Heart right ventricle (tissue), 16 donors: ENCODE data around the gene PLGRKT. TPM values are rescaled to one million over a fixed set of nuclear protein-coding genes. Genes with fewer than 3 reads are reported as not detected.
A peak's percentile ranks its signal among the peaks of the same experiment; 100 is the strongest.

Experiments used
- ATAC-seq, 8 donors: fragments of 200-7000 bp; cut with Tn5 transposase; one replicate each; pipeline ENCODE4 v1.9.1; 2020; ENCODE audit warnings: mild to moderate bottlenecking in 8 of 8, moderate library complexity in 8 of 8, moderate number of reproducible peaks in 1 of 8
- DNase-seq, 2 donors: peaks; one replicate each; pipeline ENCODE4 v3.0.0-alpha.2; 2020
- H3K27ac ChIP-seq, 10 donors: fragments of 200-600 bp; sonication (generic) in 2 of 10; one replicate each; pipeline versions ENCODE4 v1.5.0 to v1.8.0; 2020 to 2022; ENCODE audit warnings: mild to moderate bottlenecking in 3 of 10
- H3K27me3 ChIP-seq, 7 donors: fragments of 200-600 bp; one replicate each; pipeline ENCODE4 v1.8.0; 2021 to 2022; ENCODE audit warnings: mild to moderate bottlenecking in 2 of 7
- H3K36me3 ChIP-seq, 9 donors: fragments of 200-600 bp; sonication (generic) in 1 of 9; one replicate each; pipeline versions ENCODE4 v1.5.0 to v1.8.0; 2020 to 2022; ENCODE audit warnings: mild to moderate bottlenecking in 2 of 9
- H3K4me1 ChIP-seq, 9 donors: fragments of 200-600 bp; sonication (generic) in 1 of 9; one replicate each; pipeline versions ENCODE4 v1.5.0 to v1.8.0; 2020 to 2022; ENCODE audit warnings: mild to moderate bottlenecking in 4 of 9
- H3K4me3 ChIP-seq, 10 donors: fragments of 200-600 bp; sonication (generic) in 2 of 10; one replicate each; pipeline versions ENCODE4 v1.5.0 to v1.8.0; 2020 to 2022; ENCODE audit warnings: mild to moderate bottlenecking in 7 of 10, moderate library complexity in 2 of 10
- H3K9me3 ChIP-seq, 11 donors: fragments of 200-600 bp in 10 of 11; sonication (generic) in 2 of 11; one replicate each; pipeline versions ENCODE4 v1.5.0 to v1.8.0; 2013 to 2022; ENCODE audit warnings: mild to moderate bottlenecking in 2 of 11, control low read depth in 1 of 11, moderate library complexity in 1 of 11
- WGBS, 2 donors: extraction: QIAGEN DNeasy Blood & Tissue Kit; methylation state at CpG; one replicate each; pipeline ENCODE4 v1.1.7; 2013; ENCODE audit warnings: inconsistent platforms in 1 of 2; 5-methylcytosine and 5-hydroxymethylcytosine counted together
- intact Hi-C, 10 donors: fragments of 100-400 bp; cut with DNase I; formaldehyde crosslinking; loops; one replicate each; pipeline versions ENCODE4 v1.11.1 to v1.14.2; 2022
- long read RNA-seq, 3 donors: library from polyadenylated mRNA; unstranded; transcript quantifications; one replicate each; pipeline ENCODE4 v2.0.0, GENCODE V29; 2020 to 2021
- polyA plus RNA-seq, 2 donors: library from polyadenylated mRNA; stranded (reverse); fragments of 200-250 nt; gene quantifications; one replicate each; pipeline ENCODE4 v1.2.3, GENCODE V29; 2013
- total RNA-seq, 10 donors: library from RNA; stranded (reverse); fragmentation: NEBNext Ultra II Directional in 3 of 10; extraction: Animal tissue kit (Norgen Biotek cat#: 25700) in 3 of 10; gene quantifications; one replicate each; pipeline versions ENCODE4 v1.2.1 to v1.2.4, GENCODE V29; 2021 to 2023
- TF ChIP-seq, protein P1 (sequence below), 9 donors: fragments of 200-600 bp; sonication (generic) in 2 of 9; IDR thresholded peaks; one replicate each; pipeline versions ENCODE4 v1.5.0 to v1.8.0; 2021 to 2022; ENCODE audit warnings: antibody characterized with exemption in 9 of 9, mild to moderate bottlenecking in 5 of 9, moderate library complexity in 1 of 9
- donor health status: Arrhythmogenic right ventricular cardiomyopathy.
- donor health status: ischemic (EF 13 %, LVEDD 7.1; RV severe dilation, severe dysfunction).
- donor health status: healthy with polysubstance abuse.
- donor health status: DM: no; HTN: yes; CAD: no.
- donor health status: DM: no; HTN: no; CAD: no.
- donor health status: ischemic (EF 25% LVEDD 6.9; RV normal size, moderate dysfunction).
- donor health status: ischemic (EF 25% LVEDD 5.7; RV mildly dilated, moderate dysfunction).
- donor health status: healthy.
- donor health status: DM: yes; HTN: yes; CAD: no.
- donor health status: Ischemic cardiomyopathy.
- donor health status: ischemic (EF 35%, LVEDD 5.7; RV mildly dilated, moderate dysfunction).
- donor health status: nonischemic (EF 11% LVEDD 7.7; RV severe dilation, severe dysfunction).
- donor health status: DM: yes; HTN: yes; CAD: no.
- donor health status: PGD.
- donor health status: ischemic (EF 29% LVEDD 5.4; RV normal size, mild dysfunction).
- donor health status: nonischemic (EF 23%, LVEDD 6.1; RV moderate dilation, normal function).

PLGRKT gene
- 10 to 100 TPM; 30.1 to 53.0 (median 36.3) TPM for total RNA-seq
- 10 to 100 TPM; 11.8 to 34.9 TPM for polyA plus RNA-seq
- long read RNA-seq, donor 1, transcript PLGRKT-201 (6 exons, 932 nt): major isoform, 15 of 19 reads
- long read RNA-seq, donor 1, partial matches to known transcripts: 1 of 19 reads
- long read RNA-seq, donor 1, other reads (novel, unspliced or antisense): 3 of 19 reads
- long read RNA-seq, donor 2, transcript PLGRKT-201 (6 exons, 932 nt): major isoform, 25 of 36 reads
- long read RNA-seq, donor 2, partial matches to known transcripts: 2 of 36 reads
- long read RNA-seq, donor 2, other reads (novel, unspliced or antisense): 9 of 36 reads
- long read RNA-seq, donor 3, transcript PLGRKT-201 (6 exons, 932 nt): major isoform, 23 of 30 reads
- long read RNA-seq, donor 3, partial matches to known transcripts: 0 of 30 reads
- long read RNA-seq, donor 3, other reads (novel, unspliced or antisense): 7 of 30 reads

- TF ChIP-seq, protein P1, sequence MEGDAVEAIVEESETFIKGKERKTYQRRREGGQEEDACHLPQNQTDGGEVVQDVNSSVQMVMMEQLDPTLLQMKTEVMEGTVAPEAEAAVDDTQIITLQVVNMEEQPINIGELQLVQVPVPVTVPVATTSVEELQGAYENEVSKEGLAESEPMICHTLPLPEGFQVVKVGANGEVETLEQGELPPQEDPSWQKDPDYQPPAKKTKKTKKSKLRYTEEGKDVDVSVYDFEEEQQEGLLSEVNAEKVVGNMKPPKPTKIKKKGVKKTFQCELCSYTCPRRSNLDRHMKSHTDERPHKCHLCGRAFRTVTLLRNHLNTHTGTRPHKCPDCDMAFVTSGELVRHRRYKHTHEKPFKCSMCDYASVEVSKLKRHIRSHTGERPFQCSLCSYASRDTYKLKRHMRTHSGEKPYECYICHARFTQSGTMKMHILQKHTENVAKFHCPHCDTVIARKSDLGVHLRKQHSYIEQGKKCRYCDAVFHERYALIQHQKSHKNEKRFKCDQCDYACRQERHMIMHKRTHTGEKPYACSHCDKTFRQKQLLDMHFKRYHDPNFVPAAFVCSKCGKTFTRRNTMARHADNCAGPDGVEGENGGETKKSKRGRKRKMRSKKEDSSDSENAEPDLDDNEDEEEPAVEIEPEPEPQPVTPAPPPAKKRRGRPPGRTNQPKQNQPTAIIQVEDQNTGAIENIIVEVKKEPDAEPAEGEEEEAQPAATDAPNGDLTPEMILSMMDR (IDR thresholded peaks at IDR 0.05): peak in 6 of 9 donors; percentile 10 to 53 (median 33)
- Histone ChIP-seq H3K27me3 (no peaks in the 10 kb centered on the region), H3K36me3 (peaks cover 0 to 16% (median 0%) of the 10 kb centered on the region in 9 donors), H3K4me3 (peak within 1 kb of the TSS; percentile 39 to 87 (median 67)), H3K27ac (peak within 1 kb of the TSS; percentile 41 to 97 (median 92)), H3K4me1 (peaks cover 0 to 26% (median 22%) of the 10 kb centered on the region in 9 donors), H3K9me3 (no peaks in the 10 kb centered on the region)
- WGBS, 2 donors: 0% methylated on average over 55 of the region's 55 CpGs
- ATAC-seq (peak; percentile 99), DNase-seq (peak; percentile 95)
- intact Hi-C loops: loop anchor here in 4 of 10 donors (1.0 to 10.0 kb wide), 6 partner anchors 13 to 673 kb away; partner anchors contain the start of genes JAK2 (in 2 of the 4) and CD274 (in 1 of the 4)
These were observed at the start of gene PLGRKT for GRCh38 chr9:5437254-5438216. TSS of gene PLGRKT (minus strand) at chr9:5437925. CDS start at chr9:5431977, 5,948 bp downstream.

GRCh38 chr9:5486988-5487387 lies 49.3 kb upstream of the PLGRKT start:
- H3K27ac ChIP-seq: no peak overlapping the region
- DNase-seq: no peak
- peaks cover 0 to 11% (median 0%) of the 10 kb centered on the region in 9 donors for H3K4me1 ChIP-seq
- no peaks in the 10 kb centered on the region for H3K36me3 ChIP-seq
- intact Hi-C loops: no loop called here
- ATAC-seq: no peak
- no peaks in the 10 kb centered on the region for H3K27me3 ChIP-seq
- H3K9me3 ChIP-seq: no peaks in the 10 kb centered on the region
- TF ChIP-seq, protein P1 (IDR thresholded peaks at IDR 0.05): no peak
- H3K4me3 ChIP-seq: no peak overlapping the region
- WGBS, 2 donors: 94 to 97% methylated on average over 5 of the region's 5 CpGs

GRCh38 chr9:5485378-5486085 lies 47.8 kb upstream of the PLGRKT start:
- Histone ChIP-seq H3K27me3 (no peaks in the 10 kb centered on the region), H3K4me3 (no peak overlapping the region), H3K36me3 (no peaks in the 10 kb centered on the region), H3K9me3 (no peaks in the 10 kb centered on the region), H3K27ac (no peak overlapping the region), H3K4me1 (peaks cover 0 to 11% (median 0%) of the 10 kb centered on the region in 9 donors)
- intact Hi-C loops: no loop called here
- DNase-seq: no peak
- TF ChIP-seq, protein P1 (IDR thresholded peaks at IDR 0.05): no peak
- WGBS, 2 donors: 90 to 92% methylated on average over 5 of the region's 5 CpGs
- no peak for ATAC-seq
